ENCODE data around the gene RELT. TPM values are rescaled to one million over a fixed set of nuclear protein-coding genes. Genes with fewer than 3 reads are reported as not detected.

Gene RELT
- total RNA-seq, 1 experiment from 2014 or later = 10.2 TPM

- Histone ChIP-seq H2BK15ac (ENCODE audit: low read depth, low read length) (no peak overlapping the region), H3K18ac (ENCODE audit: insufficient read length, low read depth, low read length) (no peak overlapping the region), H2BK120ac (ENCODE audit: low read depth, low read length, poor library complexity, severe bottlenecking) (no peak overlapping the region), H3K14ac (ENCODE audit: insufficient read depth, low read length) (no peak overlapping the region), H4K8ac (replicated peaks; ENCODE audit: insufficient read length, low read depth, low read length) (no peak overlapping the region), H3K4me2 (ENCODE audit: insufficient read depth, insufficient read length, low read length) (no peak overlapping the region), H2BK5ac (ENCODE audit: insufficient read length, low read length) (no peak overlapping the region), H2BK12ac (ENCODE audit: insufficient read length, low read depth, low read length) (no peak overlapping the region), H3K23me2 (ENCODE audit: insufficient read length, low read depth, low read length, poor library complexity, severe bottlenecking) (no peaks in the 10 kb centered on the region), H2AFZ (ENCODE audit: low read length) (no peak overlapping the region), H2AK5ac (ENCODE audit: insufficient read length, low read length) (no peak overlapping the region), H3K79me2 (ENCODE audit: insufficient read depth, low read length) (no peaks in the 10 kb centered on the region), H4K20me1 (ENCODE audit: control insufficient read depth, insufficient read depth, insufficient read length) (no peaks in the 10 kb centered on the region), H3K9ac (ENCODE audit: extremely low read depth, insufficient read length, low read length) (no peak overlapping the region), H3K79me1 (ENCODE audit: insufficient read depth, low read depth, low read length, poor library complexity, severe bottlenecking) (no peaks in the 10 kb centered on the region), H3K27ac (ENCODE audit: insufficient read length, low read depth, low read length) (no peak overlapping the region), H3K4ac (ENCODE audit: low read depth, low read length) (no peak overlapping the region), H2BK20ac (ENCODE audit: low read depth, low read length, poor library complexity, severe bottlenecking) (no peak overlapping the region), H3T11ph (ENCODE audit: low read length) (no peak overlapping the region), H3K23ac (ENCODE audit: insufficient read length, low read depth, low read length) (no peak overlapping the region), H3K9me3 (ENCODE audit: control insufficient read depth, low read depth, low read length) (no peaks in the 10 kb centered on the region), H3K27me3 (ENCODE audit: insufficient read depth, low read length) (no peaks in the 10 kb centered on the region), H4K5ac (ENCODE audit: insufficient read length, low read depth, low read length) (no peak overlapping the region), H4K91ac (ENCODE audit: insufficient read length, low read depth, low read length) (no peak overlapping the region), H3K56ac (ENCODE audit: insufficient read length, low read depth, low read length) (no peak overlapping the region), H3K4me1 (ENCODE audit: insufficient read depth, low read length) (no peaks in the 10 kb centered on the region)
- no peak overlapping the region for H3K4me3 Mint-ChIP-seq
- no peaks in the 10 kb centered on the region for H3K9me3 Mint-ChIP-seq
- H3K27me3 Mint-ChIP-seq (ENCODE audit: low read depth) = no peaks in the 10 kb centered on the region
- H3K4me1 Mint-ChIP-seq = peaks cover 11 to 21% of the 10 kb centered on the region in 2 experiments
- no CpG with 5 or more reads among the region's 1 CpG for WGBS (ENCODE audit: extremely low coverage, insufficient read length, low lambda C conversion rate)
- TF ChIP-seq, protein P1, sequence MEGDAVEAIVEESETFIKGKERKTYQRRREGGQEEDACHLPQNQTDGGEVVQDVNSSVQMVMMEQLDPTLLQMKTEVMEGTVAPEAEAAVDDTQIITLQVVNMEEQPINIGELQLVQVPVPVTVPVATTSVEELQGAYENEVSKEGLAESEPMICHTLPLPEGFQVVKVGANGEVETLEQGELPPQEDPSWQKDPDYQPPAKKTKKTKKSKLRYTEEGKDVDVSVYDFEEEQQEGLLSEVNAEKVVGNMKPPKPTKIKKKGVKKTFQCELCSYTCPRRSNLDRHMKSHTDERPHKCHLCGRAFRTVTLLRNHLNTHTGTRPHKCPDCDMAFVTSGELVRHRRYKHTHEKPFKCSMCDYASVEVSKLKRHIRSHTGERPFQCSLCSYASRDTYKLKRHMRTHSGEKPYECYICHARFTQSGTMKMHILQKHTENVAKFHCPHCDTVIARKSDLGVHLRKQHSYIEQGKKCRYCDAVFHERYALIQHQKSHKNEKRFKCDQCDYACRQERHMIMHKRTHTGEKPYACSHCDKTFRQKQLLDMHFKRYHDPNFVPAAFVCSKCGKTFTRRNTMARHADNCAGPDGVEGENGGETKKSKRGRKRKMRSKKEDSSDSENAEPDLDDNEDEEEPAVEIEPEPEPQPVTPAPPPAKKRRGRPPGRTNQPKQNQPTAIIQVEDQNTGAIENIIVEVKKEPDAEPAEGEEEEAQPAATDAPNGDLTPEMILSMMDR (conservative IDR thresholded peaks at IDR 0.05) = no peak
- no peak overlapping the region for H3K27ac Mint-ChIP-seq
- peaks cover 18 to 33% (median 31%) of the 10 kb centered on the region in 3 experiments; a peak in 6 of 7 replicates for H3K36me3 Mint-ChIP-seq (ENCODE audit: insufficient read depth in 1 of 3, low read depth in 3 of 3)
- DNase-seq = no peak
Measured at GRCh38 chr11:73410627-73411026, 34.4 kb downstream of the RELT start.

Data from H9 (cell line).